Hepatocyte (in vitro differentiated cells): Measurements from ENCODE around the gene LEMD1.

Experiments used
- CTCF ChIP-seq: fragments of 200-600 bp; sonication (generic); IDR thresholded peaks from 2 replicates; pipeline ENCODE4 v1.5.1; 2016; ENCODE audit warnings: antibody characterized with exemption, mild to moderate bottlenecking; ENCODE audit not compliant: poor library complexity
- EZH2 ChIP-seq: fragments of 200-600 bp; sonication (generic); IDR thresholded peaks from 2 replicates; pipeline ENCODE4 v1.6.1; 2016; ENCODE audit warnings: antibody characterized with exemption, mild to moderate bottlenecking, borderline replicate concordance

DNA sequence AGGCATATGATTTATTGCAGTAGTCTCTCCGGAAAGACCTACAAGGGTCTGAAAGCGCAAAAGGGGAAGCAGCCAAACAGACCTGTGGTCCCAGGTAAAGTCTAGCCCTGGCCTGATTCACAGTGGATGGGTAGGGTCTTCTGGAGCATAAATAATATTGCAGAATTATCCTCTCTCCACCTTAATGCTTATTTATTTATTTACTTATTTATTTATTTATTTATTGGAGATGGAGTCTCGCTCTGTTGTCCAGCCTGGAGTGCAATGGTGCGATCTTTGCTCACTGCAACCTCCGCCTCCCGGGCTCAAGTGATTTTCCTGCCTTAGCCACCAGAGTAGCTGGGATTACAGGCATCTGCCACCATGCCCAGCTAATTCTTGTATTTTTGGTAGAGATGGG lies 53.4 kb downstream of the LEMD1 start:
- no peak for TF ChIP-seq CTCF
- TF ChIP-seq EZH2, result no peak
